HTR-8/SVneo (cell line): ENCODE measurements around the gene PPP1R2C.

ENCODE experiments used
- DNase-seq: peaks from one replicate; pipeline ENCODE4 v3.0.0; 2011; ENCODE audit warnings: low spot score, mixed read lengths; ENCODE audit not compliant: insufficient read length
- FAIRE-seq: peaks from 2 replicates; lab custom pipeline; 2011; peaks lifted over from hg19 to GRCh38; lab: Jason Lieb, UNC

Gene PPP1R2C

GRCh38 chrX:42752730-42753129 lies 25.2 kb downstream of the PPP1R2C start:
- DNase-seq (no peak), FAIRE-seq (no peak)

- FAIRE-seq (no peak), DNase-seq (no peak)
Measured at GRCh38 chrX:42751573-42751972, 26.4 kb downstream of the PPP1R2C start.

GRCh38 chrX:42748067-42748850 lies 29.7 kb downstream of the PPP1R2C start:
- DNase-seq: no peak
- no peak for FAIRE-seq

DNA sequence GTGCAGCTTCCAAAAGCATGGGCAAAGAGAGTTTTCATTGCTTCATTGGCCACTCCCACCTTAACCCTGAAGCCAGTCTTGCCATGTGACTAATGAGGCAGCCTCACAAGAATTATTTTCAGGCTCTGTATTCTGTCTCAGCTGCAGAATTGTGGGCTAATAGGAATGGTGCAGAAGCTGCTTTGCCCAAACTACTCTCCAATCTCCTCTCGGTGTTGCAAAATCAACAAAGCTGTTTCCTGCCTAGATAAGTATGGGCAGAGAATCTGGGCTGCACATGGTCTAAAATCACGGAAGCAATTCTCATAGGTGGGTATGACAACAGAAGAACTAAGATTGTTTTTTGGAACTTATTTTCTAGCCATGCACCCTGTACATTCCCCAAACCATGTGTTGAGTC lies 31.4 kb downstream of the PPP1R2C start:
- FAIRE-seq (no peak), DNase-seq (no peak)

DNA sequence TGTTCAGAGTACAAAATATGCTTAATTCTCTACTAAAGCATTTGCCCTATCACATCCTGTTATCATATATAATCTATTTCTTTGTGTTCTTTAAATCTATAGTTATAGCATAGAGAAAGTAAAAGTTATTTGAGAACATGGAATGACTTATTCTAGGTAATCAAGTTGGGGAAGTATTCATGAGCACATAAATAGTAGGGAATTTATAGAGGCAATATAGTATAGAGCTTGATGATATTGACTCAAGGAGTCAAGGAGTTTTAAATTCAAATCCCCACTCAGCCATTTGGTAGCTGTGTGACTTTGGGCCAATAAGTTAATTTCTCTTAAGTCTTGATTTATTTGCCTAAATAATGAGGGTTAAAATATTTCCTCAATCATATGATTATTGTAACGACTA lies 37.5 kb downstream of the PPP1R2C start:
- no peak for DNase-seq
- FAIRE-seq: no peak

GRCh38 chrX:42739741-42740140 lies 38.2 kb downstream of the PPP1R2C start:
- no peak for FAIRE-seq

GRCh38 chrX:42739258-42739657 lies 38.7 kb downstream of the PPP1R2C start:
- FAIRE-seq: no peak
- DNase-seq: no peak

More at GRCh38 chrX:42739741-42740140, 38.2 kb downstream of the PPP1R2C start:
- DNase-seq: no peak

DNA sequence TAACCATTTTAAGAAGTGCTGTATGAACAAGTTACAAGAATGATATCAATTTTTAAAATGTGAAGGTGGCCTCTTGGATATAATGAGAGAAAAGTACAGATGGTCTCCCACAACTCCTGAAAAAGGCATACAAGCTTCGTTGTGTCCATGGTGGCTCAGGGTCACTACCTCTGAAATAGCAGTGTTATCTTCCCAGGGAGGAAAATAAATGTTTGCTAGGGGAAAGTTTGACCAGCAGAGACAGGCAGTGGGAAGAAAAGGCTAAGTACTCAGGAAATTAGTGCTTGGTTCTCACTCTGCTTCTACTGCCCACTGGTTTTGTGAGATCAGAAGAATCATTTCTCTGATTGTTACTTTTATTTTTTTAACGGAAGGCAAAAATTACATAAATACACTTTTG lies 39.4 kb downstream of the PPP1R2C start:
- FAIRE-seq (no peak), DNase-seq (no peak)

- no peak for FAIRE-seq
- DNase-seq: no peak
Measured at GRCh38 chrX:42735250-42735649, 42.7 kb downstream of the PPP1R2C start.

DNA sequence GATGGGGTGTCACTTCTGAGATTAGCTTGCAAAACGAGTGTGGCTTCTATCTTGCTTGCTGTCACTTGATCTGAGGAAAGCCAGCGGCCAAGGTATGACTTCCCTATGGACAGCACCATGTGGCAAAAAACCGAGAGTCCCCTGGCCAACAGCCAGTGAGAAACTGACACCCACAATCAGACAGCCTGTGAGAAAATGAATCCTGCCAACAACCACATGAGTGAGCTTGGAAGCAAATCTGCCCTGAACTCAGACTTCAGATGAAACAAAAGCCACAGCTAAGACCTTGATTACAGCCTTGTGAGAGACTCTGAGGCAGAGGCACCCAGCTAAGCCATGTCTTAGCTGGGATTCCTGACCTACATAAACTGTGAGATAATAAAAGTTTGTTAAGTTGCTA lies 45.5 kb downstream of the PPP1R2C start:
- DNase-seq (no peak), FAIRE-seq (no peak)
